ENCODE data around the gene ASPG. TPM values are rescaled to one million over a fixed set of nuclear protein-coding genes. Genes with fewer than 3 reads are reported as not detected.

The ASPG gene
- total and polyA plus RNA-seq, 2 experiments from 2014 or later: not detected

GRCh38 chr14:104121142-104121541 lies 35.6 kb downstream of the ASPG start:
- no peak for TF ChIP-seq EZH2phosphoT487 (IDR thresholded peaks at IDR 0.05; ENCODE audit: insufficient read depth, low read depth)
- no peak for TF ChIP-seq EZH2 (IDR thresholded peaks at IDR 0.05; ENCODE audit: insufficient read depth, poor library complexity, severe bottlenecking)
- Histone ChIP-seq H3K79me2 (ENCODE audit: insufficient read depth) (no peaks in the 10 kb centered on the region), H3K9ac (no peak overlapping the region), H3K27ac (no peak overlapping the region), H3K9me3 (ENCODE audit: low read depth) (peaks cover 4% of the 10 kb centered on the region), H2AFZ (no peak overlapping the region), H3K36me3 (ENCODE audit: low read depth) (no peaks in the 10 kb centered on the region; the same call in 1 of the 2 replicates), H3K4me3 (no peak overlapping the region), H3K4me2 (ENCODE audit: unreplicated experiment) (no peak overlapping the region), H4K20me1 (ENCODE audit: insufficient read depth) (no peaks in the 10 kb centered on the region), H3K4me1 (ENCODE audit: insufficient read depth) (no peaks in the 10 kb centered on the region), H3K9me2 (ENCODE audit: insufficient read depth) (no peaks in the 10 kb centered on the region), H3F3A (ENCODE audit: insufficient read depth) (no peaks in the 10 kb centered on the region), H3K27me3 (replicated peaks; ENCODE audit: insufficient read depth) (peaks cover 3% of the 10 kb centered on the region; the same call in 1 of the 2 replicates)
- WGBS, 2 experiments (ENCODE audit: low coverage in 1 of 2, low lambda C conversion rate in 2 of 2, missing lambda C conversion rate in 2 of 2): 52 to 56% methylated on average over 5 of the region's 5 CpGs
- in situ Hi-C loops (cut with MboI): no loop called here
- no peak for DNase-seq

GRCh38 chr14:104123879-104124278 lies 38.4 kb downstream of the ASPG start:
- no peak overlapping the region for H3K4me3 ChIP-seq
- no peak for DNase-seq
- no peaks in the 10 kb centered on the region for H3K79me2 ChIP-seq (ENCODE audit: insufficient read depth)
- no peaks in the 10 kb centered on the region for H3K9me2 ChIP-seq (ENCODE audit: insufficient read depth)
- H4K20me1 ChIP-seq (ENCODE audit: insufficient read depth): no peaks in the 10 kb centered on the region
- H3K9me3 ChIP-seq (ENCODE audit: low read depth): peaks cover 4% of the 10 kb centered on the region
- no peaks in the 10 kb centered on the region for H3K27me3 ChIP-seq (replicated peaks; ENCODE audit: insufficient read depth)
- TF ChIP-seq EZH2 (IDR thresholded peaks at IDR 0.05; ENCODE audit: insufficient read depth, poor library complexity, severe bottlenecking) (no peak), EZH2phosphoT487 (IDR thresholded peaks at IDR 0.05; ENCODE audit: insufficient read depth, low read depth) (no peak)
- in situ Hi-C loops (cut with MboI): no loop called here
- no peak overlapping the region for H2AFZ ChIP-seq
- H3F3A ChIP-seq (ENCODE audit: insufficient read depth): no peaks in the 10 kb centered on the region
- no peak overlapping the region for H3K27ac ChIP-seq
- H3K4me2 ChIP-seq (ENCODE audit: unreplicated experiment): no peak overlapping the region
- H3K36me3 ChIP-seq (ENCODE audit: low read depth): no peaks in the 10 kb centered on the region; the same call in 1 of the 2 replicates
- H3K4me1 ChIP-seq (ENCODE audit: insufficient read depth): no peaks in the 10 kb centered on the region
- WGBS, 2 experiments (ENCODE audit: low coverage in 1 of 2, low lambda C conversion rate in 2 of 2, missing lambda C conversion rate in 2 of 2): 82 to 83% methylated on average over 1 of the region's 1 CpG
- no peak overlapping the region for H3K9ac ChIP-seq

- no peaks in the 10 kb centered on the region for H3K27me3 ChIP-seq (replicated peaks; ENCODE audit: insufficient read depth)
- H4K20me1 ChIP-seq (ENCODE audit: insufficient read depth): no peaks in the 10 kb centered on the region
- no peaks in the 10 kb centered on the region for H3K9me2 ChIP-seq (ENCODE audit: insufficient read depth)
- H3K4me3 ChIP-seq: no peak overlapping the region
- no peak overlapping the region for H2AFZ ChIP-seq
- H3F3A ChIP-seq (ENCODE audit: insufficient read depth): no peaks in the 10 kb centered on the region
- no peak overlapping the region for H3K4me2 ChIP-seq (ENCODE audit: unreplicated experiment)
- in situ Hi-C loops (cut with MboI): no loop called here
- H3K4me1 ChIP-seq (ENCODE audit: insufficient read depth): no peaks in the 10 kb centered on the region
- peaks cover 4% of the 10 kb centered on the region for H3K9me3 ChIP-seq (ENCODE audit: low read depth)
- H3K9ac ChIP-seq: no peak overlapping the region
- no peak for DNase-seq
- H3K27ac ChIP-seq: no peak overlapping the region
- 26 to 32% methylated on average over 4 of the region's 4 CpGs for WGBS, 2 experiments (ENCODE audit: low coverage in 1 of 2, low lambda C conversion rate in 2 of 2, missing lambda C conversion rate in 2 of 2)
- TF ChIP-seq EZH2 (IDR thresholded peaks at IDR 0.05; ENCODE audit: insufficient read depth, poor library complexity, severe bottlenecking) (no peak), EZH2phosphoT487 (IDR thresholded peaks at IDR 0.05; ENCODE audit: insufficient read depth, low read depth) (no peak)
- no peaks in the 10 kb centered on the region for H3K79me2 ChIP-seq (ENCODE audit: insufficient read depth)
- no peaks in the 10 kb centered on the region; the same call in 1 of the 2 replicates for H3K36me3 ChIP-seq (ENCODE audit: low read depth)
Measured at GRCh38 chr14:104125011-104125410, 39.5 kb downstream of the ASPG start.

- in situ Hi-C loops (cut with MboI): no loop called here
- H3K27me3 ChIP-seq (replicated peaks; ENCODE audit: insufficient read depth): no peaks in the 10 kb centered on the region
- 78 to 89% methylated on average over 2 of the region's 2 CpGs for WGBS, 2 experiments (ENCODE audit: low coverage in 1 of 2, low lambda C conversion rate in 2 of 2, missing lambda C conversion rate in 2 of 2)
Measured at GRCh38 chr14:104126753-104127152, 41.3 kb downstream of the ASPG start.

GRCh38 chr14:104128981-104129380 lies 43.5 kb downstream of the ASPG start:
- Histone ChIP-seq H3K36me3 (ENCODE audit: low read depth) (no peaks in the 10 kb centered on the region; the same call in 1 of the 2 replicates), H3K79me2 (ENCODE audit: insufficient read depth) (no peaks in the 10 kb centered on the region), H3K4me3 (no peak overlapping the region), H3K27ac (no peak overlapping the region), H3F3A (ENCODE audit: insufficient read depth) (no peaks in the 10 kb centered on the region), H3K9ac (no peak overlapping the region), H2AFZ (no peak overlapping the region), H3K27me3 (replicated peaks; ENCODE audit: insufficient read depth) (no peaks in the 10 kb centered on the region; the same call in 1 of the 2 replicates), H3K4me2 (ENCODE audit: unreplicated experiment) (no peak overlapping the region), H4K20me1 (ENCODE audit: insufficient read depth) (no peaks in the 10 kb centered on the region), H3K9me3 (ENCODE audit: low read depth) (peaks cover 1% of the 10 kb centered on the region), H3K9me2 (ENCODE audit: insufficient read depth) (no peaks in the 10 kb centered on the region), H3K4me1 (ENCODE audit: insufficient read depth) (no peaks in the 10 kb centered on the region)
- in situ Hi-C loops (cut with MboI): no loop called here
- TF ChIP-seq EZH2 (IDR thresholded peaks at IDR 0.05; ENCODE audit: insufficient read depth, poor library complexity, severe bottlenecking) (no peak), EZH2phosphoT487 (IDR thresholded peaks at IDR 0.05; ENCODE audit: insufficient read depth, low read depth) (no peak)
- 52 to 57% methylated on average over 1 of the region's 1 CpG for WGBS, 2 experiments (ENCODE audit: low coverage in 1 of 2, low lambda C conversion rate in 2 of 2, missing lambda C conversion rate in 2 of 2)
- no peak for DNase-seq

More at GRCh38 chr14:104126753-104127152, 41.3 kb downstream of the ASPG start:
- no peaks in the 10 kb centered on the region for H3K79me2 ChIP-seq (ENCODE audit: insufficient read depth)
- H3K9ac ChIP-seq: no peak overlapping the region
- peaks cover 4% of the 10 kb centered on the region for H3K9me3 ChIP-seq (ENCODE audit: low read depth)
- H3K4me3 ChIP-seq: no peak overlapping the region
- H2AFZ ChIP-seq: no peak overlapping the region
- H3K36me3 ChIP-seq (ENCODE audit: low read depth): no peaks in the 10 kb centered on the region; the same call in 1 of the 2 replicates
- H3K27ac ChIP-seq: no peak overlapping the region
- H4K20me1 ChIP-seq (ENCODE audit: insufficient read depth): no peaks in the 10 kb centered on the region
- H3F3A ChIP-seq (ENCODE audit: insufficient read depth): no peaks in the 10 kb centered on the region
- DNase-seq: no peak
- no peak overlapping the region for H3K4me2 ChIP-seq (ENCODE audit: unreplicated experiment)
- TF ChIP-seq EZH2phosphoT487 (IDR thresholded peaks at IDR 0.05; ENCODE audit: insufficient read depth, low read depth) (no peak), EZH2 (IDR thresholded peaks at IDR 0.05; ENCODE audit: insufficient read depth, poor library complexity, severe bottlenecking) (no peak)
- no peaks in the 10 kb centered on the region for H3K4me1 ChIP-seq (ENCODE audit: insufficient read depth)
- no peaks in the 10 kb centered on the region for H3K9me2 ChIP-seq (ENCODE audit: insufficient read depth)

Measured in GM23248 (cell line).